ENCODE results near the gene FSHB.

The FSHB gene

DNA sequence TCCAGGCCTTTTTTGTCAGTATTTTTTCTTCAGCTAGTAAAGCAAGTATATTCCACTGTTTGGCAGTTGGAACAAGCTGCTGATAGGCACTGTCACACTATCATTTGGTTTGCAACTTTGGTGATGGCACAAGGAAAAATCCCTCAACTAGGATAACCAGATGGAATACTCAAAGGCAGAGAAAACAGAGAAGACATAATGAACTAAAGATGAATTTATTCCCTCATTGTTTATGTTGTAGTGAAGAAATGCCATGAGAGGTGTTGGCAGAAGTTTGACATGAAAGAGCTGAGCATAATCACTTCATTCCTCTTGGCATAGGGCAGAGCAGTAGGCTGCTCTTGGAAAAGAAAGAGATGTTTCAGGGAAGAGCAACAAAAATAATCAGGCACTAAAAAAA is 39.9 kb downstream of the FSHB start:
- no peak for DNase-seq

DNA sequence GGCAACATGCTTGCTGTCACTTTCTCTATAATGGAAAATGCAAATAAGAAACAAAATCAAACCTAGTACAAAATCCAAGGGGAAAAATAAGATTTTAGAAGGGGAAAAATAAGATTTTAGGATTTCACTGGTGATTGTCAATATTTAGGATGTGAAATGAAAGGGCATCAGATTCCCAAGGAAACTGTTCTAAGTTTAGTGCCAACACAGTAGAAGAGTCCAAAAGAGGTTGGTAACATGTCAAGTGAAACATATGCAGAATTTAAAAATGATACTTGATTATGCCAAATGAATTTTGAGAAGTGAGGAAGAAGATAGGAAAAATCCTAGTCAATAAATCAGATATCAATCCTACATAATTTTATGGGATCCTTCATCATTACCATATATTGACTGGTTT is 46.4 kb downstream of the FSHB start:
- no peak for DNase-seq

DNA sequence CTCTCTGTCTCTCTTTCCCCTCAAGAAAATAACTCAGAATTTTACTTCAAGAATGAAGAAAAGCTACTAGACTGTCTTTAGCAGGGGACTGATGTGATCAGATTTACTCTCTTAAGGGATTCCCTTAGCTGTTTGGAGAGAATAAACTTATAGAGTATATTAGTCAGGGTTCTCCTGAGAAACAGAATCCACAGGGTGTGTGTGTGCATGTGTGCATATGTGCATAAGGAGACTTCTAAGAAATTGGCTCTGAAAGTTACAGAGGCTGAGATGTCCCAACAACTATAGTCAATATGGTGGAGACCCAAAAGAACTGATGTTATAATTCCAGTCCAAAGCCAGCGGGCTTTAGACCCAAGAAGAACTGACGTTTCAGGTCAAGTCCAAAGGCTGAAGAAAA is 49.0 kb downstream of the FSHB start:
- DNase-seq = no peak

DNA sequence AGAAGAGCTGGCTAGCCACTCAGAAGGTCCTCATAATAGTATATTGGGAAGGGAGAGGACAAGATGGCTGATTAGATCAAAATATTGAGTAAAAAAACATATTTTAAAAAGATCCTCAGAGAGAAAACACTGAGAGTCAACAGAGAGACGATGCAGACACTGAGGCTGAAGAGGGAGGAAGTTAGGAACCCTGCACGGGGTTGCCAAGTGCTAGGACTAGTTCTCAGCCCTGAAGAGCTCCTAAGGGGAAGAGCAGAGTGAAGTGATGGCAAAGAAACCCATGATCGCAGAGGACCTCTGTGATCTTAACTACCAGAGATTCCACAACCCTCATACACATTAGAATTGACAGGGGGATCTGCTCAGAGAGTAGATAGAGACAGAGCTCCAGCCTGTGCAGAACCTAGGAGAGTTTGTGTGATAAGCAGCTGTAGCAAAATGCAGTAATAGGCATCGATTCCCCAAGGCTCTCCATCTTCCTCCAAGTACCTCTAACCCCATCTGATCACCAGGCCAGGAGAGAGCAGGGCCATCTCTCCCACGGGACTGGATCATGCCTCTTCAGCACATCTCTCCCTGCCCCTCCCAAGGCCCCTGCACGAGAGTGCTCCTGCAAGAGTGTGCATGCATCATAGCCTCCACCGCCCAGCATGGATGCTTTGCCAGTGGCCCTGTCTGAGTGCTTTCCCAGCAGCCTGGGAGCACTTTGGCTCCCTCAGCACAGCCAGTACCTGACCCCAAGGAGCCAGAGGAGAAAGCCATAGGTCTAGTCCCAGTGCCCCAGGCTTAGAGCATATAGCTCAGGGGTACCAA is 50.9 kb downstream of the FSHB start:
- DNase-seq = no peak

DNA sequence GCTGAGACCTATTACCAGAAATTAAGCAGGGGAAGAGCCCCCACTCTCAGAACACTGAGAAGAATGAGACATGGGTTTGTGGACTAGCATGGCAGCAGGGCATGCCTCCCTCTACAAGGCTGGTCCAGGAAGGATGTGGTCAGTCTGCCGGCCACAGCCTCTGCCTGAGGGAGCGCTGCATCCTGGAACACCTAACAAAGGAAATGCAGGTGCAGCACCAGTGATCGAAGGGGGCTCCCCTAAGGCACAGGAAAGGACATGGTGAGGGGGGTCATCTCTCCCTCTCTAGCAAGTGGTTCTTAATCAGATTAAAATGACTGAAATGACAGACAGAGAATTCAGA is 51.4 kb downstream of the FSHB start:
- no peak for DNase-seq

Data from DMS153 (cell line).